MM.1S (cell line): ENCODE data around the gene SOHLH2.

Experiments
- CTCF ChIP-seq: fragments of 300-600 bp; sonication (generic); IDR thresholded peaks from 2 replicates; pipeline ENCODE4 v1.5.1; 2016; ENCODE audit warnings: antibody characterized with exemption, low read length, mixed read lengths
- EZH2 ChIP-seq: fragments of 300-600 bp; sonication (generic); optimal IDR thresholded peaks from 2 replicates; pipeline ENCODE3; 2017; ENCODE audit warnings: low read depth, mild to moderate bottlenecking, antibody characterized with exemption, low read length, mixed read lengths

GRCh38 chr13:36126491-36126890 lies 87.9 kb downstream of the SOHLH2 start:
- TF ChIP-seq CTCF = no peak
- TF ChIP-seq EZH2 = no peak
